Heart right ventricle (tissue), 16 donors: ENCODE measurements around the gene COL13A1. TPM values are rescaled to one million over a fixed set of nuclear protein-coding genes. Genes with fewer than 3 reads are reported as not detected.
A peak's percentile ranks its signal among the peaks of the same experiment; 100 is the strongest.

Source experiments
- ATAC-seq, 8 donors: fragments of 200-7000 bp; cut with Tn5 transposase; one replicate each; pipeline ENCODE4 v1.9.1; 2020; ENCODE audit warnings: mild to moderate bottlenecking in 8 of 8, moderate library complexity in 8 of 8, moderate number of reproducible peaks in 1 of 8
- DNase-seq, 2 donors: peaks; one replicate each; pipeline ENCODE4 v3.0.0-alpha.2; 2020
- H3K27ac ChIP-seq, 10 donors: fragments of 200-600 bp; sonication (generic) in 2 of 10; one replicate each; pipeline versions ENCODE4 v1.5.0 to v1.8.0; 2020 to 2022; ENCODE audit warnings: mild to moderate bottlenecking in 3 of 10
- H3K27me3 ChIP-seq, 7 donors: fragments of 200-600 bp; one replicate each; pipeline ENCODE4 v1.8.0; 2021 to 2022; ENCODE audit warnings: mild to moderate bottlenecking in 2 of 7
- H3K36me3 ChIP-seq, 9 donors: fragments of 200-600 bp; sonication (generic) in 1 of 9; one replicate each; pipeline versions ENCODE4 v1.5.0 to v1.8.0; 2020 to 2022; ENCODE audit warnings: mild to moderate bottlenecking in 2 of 9
- H3K4me1 ChIP-seq, 9 donors: fragments of 200-600 bp; sonication (generic) in 1 of 9; one replicate each; pipeline versions ENCODE4 v1.5.0 to v1.8.0; 2020 to 2022; ENCODE audit warnings: mild to moderate bottlenecking in 4 of 9
- H3K4me3 ChIP-seq, 10 donors: fragments of 200-600 bp; sonication (generic) in 2 of 10; one replicate each; pipeline versions ENCODE4 v1.5.0 to v1.8.0; 2020 to 2022; ENCODE audit warnings: mild to moderate bottlenecking in 7 of 10, moderate library complexity in 2 of 10
- H3K9me3 ChIP-seq, 11 donors: fragments of 200-600 bp in 10 of 11; sonication (generic) in 2 of 11; one replicate each; pipeline versions ENCODE4 v1.5.0 to v1.8.0; 2013 to 2022; ENCODE audit warnings: mild to moderate bottlenecking in 2 of 11, control low read depth in 1 of 11, moderate library complexity in 1 of 11
- CTCF ChIP-seq, 9 donors: fragments of 200-600 bp; sonication (generic) in 2 of 9; IDR thresholded peaks; one replicate each; pipeline versions ENCODE4 v1.5.0 to v1.8.0; 2021 to 2022; ENCODE audit warnings: antibody characterized with exemption in 9 of 9, mild to moderate bottlenecking in 5 of 9, moderate library complexity in 1 of 9
- WGBS, 2 donors: extraction: QIAGEN DNeasy Blood & Tissue Kit; methylation state at CpG; one replicate each; pipeline ENCODE4 v1.1.7; 2013; ENCODE audit warnings: inconsistent platforms in 1 of 2; 5-methylcytosine and 5-hydroxymethylcytosine counted together
- intact Hi-C, 10 donors: fragments of 100-400 bp; cut with DNase I; formaldehyde crosslinking; loops; one replicate each; pipeline versions ENCODE4 v1.11.1 to v1.14.2; 2022
- polyA plus RNA-seq, 2 donors: library from polyadenylated mRNA; stranded (reverse); fragments of 200-250 nt; gene quantifications; one replicate each; pipeline ENCODE4 v1.2.3, GENCODE V29; 2013
- total RNA-seq, 10 donors: library from RNA; stranded (reverse); fragmentation: NEBNext Ultra II Directional in 3 of 10; extraction: Animal tissue kit (Norgen Biotek cat#: 25700) in 3 of 10; gene quantifications; one replicate each; pipeline versions ENCODE4 v1.2.1 to v1.2.4, GENCODE V29; 2021 to 2023
- donor health status: Arrhythmogenic right ventricular cardiomyopathy.
- donor health status: ischemic (EF 13 %, LVEDD 7.1; RV severe dilation, severe dysfunction).
- donor health status: healthy with polysubstance abuse.
- donor health status: DM: no; HTN: yes; CAD: no.
- donor health status: DM: no; HTN: no; CAD: no.
- donor health status: ischemic (EF 25% LVEDD 6.9; RV normal size, moderate dysfunction).
- donor health status: ischemic (EF 25% LVEDD 5.7; RV mildly dilated, moderate dysfunction).
- donor health status: healthy.
- donor health status: DM: yes; HTN: yes; CAD: no.
- donor health status: Ischemic cardiomyopathy.
- donor health status: ischemic (EF 35%, LVEDD 5.7; RV mildly dilated, moderate dysfunction).
- donor health status: nonischemic (EF 11% LVEDD 7.7; RV severe dilation, severe dysfunction).
- donor health status: DM: yes; HTN: yes; CAD: no.
- donor health status: PGD.
- donor health status: ischemic (EF 29% LVEDD 5.4; RV normal size, mild dysfunction).
- donor health status: nonischemic (EF 23%, LVEDD 6.1; RV moderate dilation, normal function).

The COL13A1 gene
- total and polyA plus RNA-seq, 12 donors: 0.70 to 6.8 (median 2.7) TPM

DNA sequence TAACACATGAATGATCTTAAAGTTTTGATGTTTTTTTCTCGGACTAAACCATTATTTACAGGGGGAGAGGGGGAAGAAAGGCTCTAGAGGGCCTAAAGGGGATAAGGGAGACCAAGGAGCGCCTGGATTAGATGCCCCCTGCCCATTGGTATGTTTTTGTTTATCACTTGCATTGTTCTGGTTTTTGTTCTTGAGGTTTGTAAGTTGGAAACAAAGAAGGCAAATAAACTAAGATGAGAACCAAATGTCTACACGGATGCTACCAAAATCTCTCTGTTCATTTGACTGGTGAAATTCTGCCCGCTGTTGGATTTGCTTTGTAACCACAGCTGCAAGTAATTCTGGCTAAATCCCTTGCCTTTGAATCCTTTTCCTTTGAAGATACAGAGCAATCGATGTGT lies 151.1 kb downstream of the COL13A1 start:
- Histone ChIP-seq H3K27ac (no peak overlapping the region), H3K27me3 (no peaks in the 10 kb centered on the region), H3K9me3 (no peaks in the 10 kb centered on the region), H3K36me3 (no peaks in the 10 kb centered on the region), H3K4me1 (no peaks in the 10 kb centered on the region), H3K4me3 (no peak overlapping the region)
- no peak for TF ChIP-seq CTCF (IDR thresholded peaks at IDR 0.05)
- DNase-seq: no peak
- 68 to 69% methylated on average over 5 of the region's 5 CpGs for WGBS, 2 donors
- intact Hi-C loops: no loop called here
- no peak for ATAC-seq

DNA sequence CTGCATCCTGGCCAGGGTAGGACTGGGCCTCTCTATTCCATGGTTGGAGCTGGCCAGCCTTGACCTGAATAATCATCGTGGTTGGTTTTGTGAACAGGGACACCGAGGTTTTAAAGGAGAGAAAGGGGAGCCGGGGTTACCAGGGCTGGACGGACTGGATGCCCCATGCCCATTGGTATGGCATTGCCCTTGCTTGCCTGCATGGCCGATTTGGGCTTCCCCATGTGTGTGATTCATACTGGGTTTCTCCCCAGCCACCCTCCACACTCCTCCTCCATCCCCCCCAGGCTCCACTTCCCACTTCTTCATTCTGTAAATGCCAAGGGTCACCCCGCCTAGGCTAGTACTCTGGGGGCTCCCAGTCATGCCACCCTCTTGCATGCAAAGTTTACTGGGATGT lies 152.1 kb downstream of the COL13A1 start:
- WGBS, 2 donors: 89 to 90% methylated on average over 6 of the region's 6 CpGs
- no peak for DNase-seq
- peak in 1 of 8 donors; percentile 26 for ATAC-seq

GRCh38 chr10:69955211-69955805 lies 153.6 kb downstream of the COL13A1 start:
- Histone ChIP-seq H3K9me3 (no peaks in the 10 kb centered on the region), H3K4me1 (peaks cover 0 to 12% (median 0%) of the 10 kb centered on the region in 9 donors), H3K36me3 (no peaks in the 10 kb centered on the region), H3K27me3 (no peaks in the 10 kb centered on the region), H3K27ac (no peak overlapping the region), H3K4me3 (no peak overlapping the region)
- no peak for TF ChIP-seq CTCF (IDR thresholded peaks at IDR 0.05)
- ATAC-seq (no peak), DNase-seq (no peak)
- intact Hi-C loops: no loop called here
- WGBS, 2 donors: 84 to 90% methylated on average over 10 of the region's 10 CpGs

More for the DNA sequence above, 152.1 kb downstream of the COL13A1 start:
- intact Hi-C loops: no loop called here
- H3K27ac ChIP-seq: no peak overlapping the region
- no peaks in the 10 kb centered on the region for H3K36me3 ChIP-seq
- no peaks in the 10 kb centered on the region for H3K27me3 ChIP-seq
- H3K9me3 ChIP-seq: no peaks in the 10 kb centered on the region
- H3K4me1 ChIP-seq: peaks cover 0 to 1% (median 0%) of the 10 kb centered on the region in 9 donors
- H3K4me3 ChIP-seq: no peak overlapping the region
- TF ChIP-seq CTCF (IDR thresholded peaks at IDR 0.05): no peak

GRCh38 chr10:69955897-69956740 lies 154.4 kb downstream of the COL13A1 start:
- H3K4me1 ChIP-seq: peaks cover 0 to 20% (median 3%) of the 10 kb centered on the region in 9 donors
- H3K9me3 ChIP-seq: no peaks in the 10 kb centered on the region
- DNase-seq (no peak), ATAC-seq (no peak)
- H3K27ac ChIP-seq: no peak overlapping the region
- H3K27me3 ChIP-seq: no peaks in the 10 kb centered on the region
- no peak overlapping the region for H3K4me3 ChIP-seq
- no peak for TF ChIP-seq CTCF (IDR thresholded peaks at IDR 0.05)
- no peaks in the 10 kb centered on the region for H3K36me3 ChIP-seq
- 93 to 94% methylated on average over 14 of the region's 14 CpGs for WGBS, 2 donors
- intact Hi-C loops: no loop called here
